Pericardium fibroblast (primary cell): ENCODE data around the gene THY1. TPM values are rescaled to one million over a fixed set of nuclear protein-coding genes. Genes with fewer than 3 reads are reported as not detected.

ENCODE experiments used
- total RNA-seq: library from RNA; depleted of rRNA; stranded (reverse); fragments of >200 nt; gene quantifications from 2 replicates; pipeline ENCODE4 v1.2.3, GENCODE V29; 2015

The THY1 gene
- 348 and 438 TPM in 2 replicates for total RNA-seq

DNA sequence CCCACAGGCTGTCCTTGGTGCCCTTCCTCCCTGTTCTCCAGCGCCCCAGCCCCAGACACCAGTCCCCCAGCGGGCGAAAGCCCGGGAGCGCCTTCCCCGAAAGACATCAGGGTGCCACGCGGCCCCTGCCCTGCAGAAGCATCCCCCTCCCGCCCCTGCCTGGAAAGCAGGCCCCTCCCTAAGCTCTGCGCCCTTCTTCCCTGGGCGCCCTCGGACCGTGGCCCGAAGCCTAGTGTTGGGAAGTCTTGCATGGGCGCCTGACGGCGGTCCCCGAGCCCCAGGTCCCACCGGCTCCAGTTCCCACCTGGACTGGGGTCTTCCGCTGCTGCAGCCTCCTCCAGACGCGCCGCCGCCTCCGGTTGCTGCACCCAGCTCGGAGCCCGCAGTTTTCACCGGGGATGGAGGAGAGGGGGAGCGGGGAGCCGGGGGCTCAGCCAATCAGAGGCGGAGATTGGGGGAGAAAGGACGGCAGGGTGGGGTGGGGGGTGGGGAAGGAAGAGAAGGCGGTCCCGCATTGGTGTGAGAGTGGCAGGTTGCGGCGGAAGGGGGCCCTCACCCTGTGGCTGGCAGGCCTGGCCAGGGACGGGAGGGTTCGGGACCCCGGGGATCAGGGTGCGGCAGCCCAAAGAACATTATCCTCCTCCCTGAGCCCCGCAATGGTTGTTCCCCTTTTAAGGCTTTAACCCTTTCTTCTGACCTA, at the start of gene THY1:
Gene THY1, minus strand, starts transcription at position 364 of the 700 bp plus-strand sequence. CDS start 2,267 bp downstream, outside the sequence.

DNA sequence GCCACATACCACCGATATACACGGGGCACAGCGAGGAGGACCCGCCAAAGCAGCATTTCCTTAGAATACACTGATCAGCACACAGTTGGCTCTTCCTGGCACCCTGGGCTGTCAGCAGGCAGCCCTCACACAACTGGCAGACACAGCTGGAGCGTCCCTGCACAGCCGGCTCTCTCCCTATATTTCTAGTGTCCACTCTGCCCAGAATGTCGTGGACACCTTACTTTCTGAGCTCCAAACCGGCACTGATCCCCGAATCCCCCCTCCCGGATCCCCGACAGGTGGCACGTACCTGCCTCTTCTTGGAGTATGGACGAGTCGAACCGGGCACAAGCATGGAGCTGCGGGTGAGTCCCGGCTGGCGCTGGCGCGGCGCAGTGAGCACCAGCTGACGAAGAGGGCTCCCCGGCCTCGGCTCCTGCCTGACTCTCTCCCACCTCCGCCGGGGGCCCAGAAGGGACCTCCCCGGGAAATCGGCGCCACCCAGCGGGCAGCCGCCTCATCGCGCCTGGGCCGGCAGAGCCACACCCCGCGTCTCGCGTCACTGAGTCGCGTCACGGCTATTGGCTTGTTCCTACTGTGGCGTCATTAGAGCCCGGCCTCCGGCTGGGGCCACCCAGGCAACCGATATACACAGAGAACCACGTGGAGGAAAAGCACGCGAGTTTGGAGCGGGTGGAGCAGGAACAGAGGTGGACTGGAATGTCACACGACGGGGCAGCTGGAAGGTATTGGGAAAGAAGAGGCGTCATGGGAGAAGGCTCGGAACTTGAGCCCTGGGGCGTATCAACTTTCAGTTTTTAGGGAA, 41.6 kb downstream of the THY1 start, which contains the start of gene USP2:
Gene USP2, minus strand, starts transcription at position 510 of the 808 bp plus-strand sequence. CDS start 8,210 bp downstream, outside the sequence.

Other genes starting within 250 kb of the THY1 start
- gene NHERF4, start 237.7 kb downstream of the THY1 start, total RNA-seq, result not detected in 2 replicates
- 7.0 and 22.9 TPM in 2 replicates for gene CBL, start 216.8 kb downstream of the THY1 start, total RNA-seq
- gene MCAM, start 106.0 kb downstream of the THY1 start, total RNA-seq, result 23.2 and 36.8 TPM in 2 replicates
- 9.9 and 11.7 TPM in 2 replicates for gene RNF26, start 88.6 kb downstream of the THY1 start, total RNA-seq
- 42.8 and 52.9 TPM in 2 replicates for gene C1QTNF5, start 82.3 kb downstream of the THY1 start, total RNA-seq
- 0.09 TPM in 1 of 2 replicates, not detected in the other for gene MFRP, start 76.5 kb downstream of the THY1 start, total RNA-seq
- gene USP2, start 41.5 kb downstream of the THY1 start, total RNA-seq, result 0.58 TPM in 1 of 2 replicates, not detected in the other